Right lobe of liver (tissue), 6 donors: ENCODE results near the gene AMACR. TPM values are rescaled to one million over a fixed set of nuclear protein-coding genes. Genes with fewer than 3 reads are reported as not detected.
"Not testable (repeated sequence)": the region's sequence is repeated elsewhere in the genome, so short reads cannot be mapped to it uniquely, and the experiment has no call there.

Experiments used
- ATAC-seq, 4 donors: fragments of 200-7000 bp; cut with Tn5 transposase; one replicate each; pipeline ENCODE4 v1.9.1; 2020; ENCODE audit warnings: mild to moderate bottlenecking in 4 of 4, moderate library complexity in 4 of 4
- DNase-seq, 3 donors: peaks; one replicate each; pipeline ENCODE4 v3.0.0-alpha.2; 2020
- H3K27ac ChIP-seq, 3 donors: fragments of 200-600 bp; one replicate each; pipeline ENCODE4 v1.8.0; 2022
- H3K27me3 ChIP-seq, 2 donors: fragments of 200-600 bp; one replicate each; pipeline ENCODE4 v1.8.0; 2022
- H3K36me3 ChIP-seq, 4 donors: fragments of 200-600 bp; sonication (generic) in 1 of 4; one replicate each; pipeline versions ENCODE4 v1.5.1 to v1.8.0; 2017 to 2022; ENCODE audit warnings: control low read depth in 1 of 4
- H3K4me1 ChIP-seq, 4 donors: fragments of 200-600 bp; sonication (generic) in 1 of 4; one replicate each; pipeline versions ENCODE4 v1.5.1 to v1.8.0; 2017 to 2022; ENCODE audit warnings: control low read depth in 1 of 4
- H3K4me3 ChIP-seq, 3 donors: fragments of 200-600 bp; one replicate each; pipeline ENCODE4 v1.8.0; 2022
- H3K9me3 ChIP-seq, 4 donors: fragments of 200-600 bp; sonication (generic) in 1 of 4; one replicate each; pipeline versions ENCODE4 v1.5.1 to v1.8.0; 2017 to 2022; ENCODE audit warnings: control low read depth in 1 of 4
- POLR2A ChIP-seq: fragments of 450-650 bp; IDR thresholded peaks from one replicate; pipeline ENCODE4 v1.6.1; 2017; ENCODE audit warnings: antibody characterized with exemption, mild to moderate bottlenecking
- WGBS: methylation state at CpG from one replicate; pipeline ENCODE4 v1.1.6; 2018; ENCODE audit warnings: low coverage, low lambda C conversion rate; ENCODE audit not compliant: insufficient coverage; ENCODE audit errors: missing lambda C conversion rate; 5-methylcytosine and 5-hydroxymethylcytosine counted together
- intact Hi-C, 2 donors: fragments of 100-400 bp; cut with DNase I; formaldehyde crosslinking; loops; one replicate each; pipeline versions ENCODE4 v1.11.2 to v1.14.1; 2022
- total RNA-seq, 6 experiments: library from RNA; depleted of rRNA in 2 of 6; stranded (reverse); fragments of >200 nt in 2 of 6; fragmentation: NEBNext Ultra II Directional in 3 of 6; extraction: Animal tissue kit (Norgen Biotek cat#: 25700) in 3 of 6; gene quantifications; one replicate each; pipeline versions ENCODE4 v1.1.0 to v1.2.4, GENCODE V29; 2016 to 2023
- TF ChIP-seq, protein P1 (sequence below), 4 donors: fragments of 200-600 bp in 3 of 4; fragments of 450-650 bp in 1 of 4; IDR thresholded peaks; one replicate each; pipeline versions ENCODE4 v1.5.1 to v1.8.0; 2016 to 2022; ENCODE audit warnings: antibody characterized with exemption in 4 of 4, mild to moderate bottlenecking in 2 of 4
- donor health status: DM: no; HTN: yes; CAD: no.
- donor health status: DM: no; HTN: no; CAD: no.
- donor health status: DM: no; HTN: no; CAD: no.
- donor health status: DM: no; HTN: yes; CAD: no.
- donor health status: DM: no; HTN: yes; CAD: no.

AMACR gene
- total RNA-seq, 6 experiments from 2014 or later: 28.7 to 62.4 (median 41.9) TPM

- H3K9me3 ChIP-seq: no peaks in the 10 kb centered on the region
- H3K27me3 ChIP-seq: no peaks in the 10 kb centered on the region
- H3K4me3 ChIP-seq: no peak overlapping the region
- H3K27ac ChIP-seq: no peak overlapping the region
- H3K36me3 ChIP-seq: no peaks in the 10 kb centered on the region
- 76% methylated on average over 4 of the region's 4 CpGs for whole genome bisulfite sequencing
- ATAC-seq: no peak
- TF ChIP-seq POLR2A: no peak
- TF ChIP-seq, protein P1, sequence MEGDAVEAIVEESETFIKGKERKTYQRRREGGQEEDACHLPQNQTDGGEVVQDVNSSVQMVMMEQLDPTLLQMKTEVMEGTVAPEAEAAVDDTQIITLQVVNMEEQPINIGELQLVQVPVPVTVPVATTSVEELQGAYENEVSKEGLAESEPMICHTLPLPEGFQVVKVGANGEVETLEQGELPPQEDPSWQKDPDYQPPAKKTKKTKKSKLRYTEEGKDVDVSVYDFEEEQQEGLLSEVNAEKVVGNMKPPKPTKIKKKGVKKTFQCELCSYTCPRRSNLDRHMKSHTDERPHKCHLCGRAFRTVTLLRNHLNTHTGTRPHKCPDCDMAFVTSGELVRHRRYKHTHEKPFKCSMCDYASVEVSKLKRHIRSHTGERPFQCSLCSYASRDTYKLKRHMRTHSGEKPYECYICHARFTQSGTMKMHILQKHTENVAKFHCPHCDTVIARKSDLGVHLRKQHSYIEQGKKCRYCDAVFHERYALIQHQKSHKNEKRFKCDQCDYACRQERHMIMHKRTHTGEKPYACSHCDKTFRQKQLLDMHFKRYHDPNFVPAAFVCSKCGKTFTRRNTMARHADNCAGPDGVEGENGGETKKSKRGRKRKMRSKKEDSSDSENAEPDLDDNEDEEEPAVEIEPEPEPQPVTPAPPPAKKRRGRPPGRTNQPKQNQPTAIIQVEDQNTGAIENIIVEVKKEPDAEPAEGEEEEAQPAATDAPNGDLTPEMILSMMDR (IDR thresholded peaks at IDR 0.05): no peak
- intact Hi-C loops: no loop called here
- peaks cover 0 to 53% (median 13%) of the 10 kb centered on the region in 4 donors for H3K4me1 ChIP-seq
- DNase-seq: no peak
These were observed 3.7 kb upstream of the AMACR start for GRCh38 chr5:34011536-34011935.

DNA sequence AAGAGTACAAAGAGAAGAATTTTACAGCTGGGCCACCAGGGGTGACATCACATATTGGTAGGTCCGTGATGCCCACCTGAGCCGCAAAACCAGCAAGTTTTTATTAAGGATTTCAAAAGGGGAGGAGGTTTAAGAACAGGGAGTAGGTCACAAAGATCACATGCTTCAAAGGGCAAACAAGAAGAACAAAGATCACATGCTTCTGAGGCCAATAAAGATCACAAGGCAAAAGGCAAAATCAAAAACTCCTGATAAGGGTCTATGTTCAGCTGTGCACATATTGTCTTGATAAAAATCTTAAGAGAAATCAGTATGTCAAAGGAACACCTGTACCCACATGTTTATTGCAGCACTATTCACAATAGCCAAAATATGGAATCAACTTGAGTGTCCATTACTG is 2.3 kb upstream of the AMACR start:
- intact Hi-C loops, ATAC-seq, H3K4me3 ChIP-seq, H3K27me3 ChIP-seq, DNase-seq, H3K9me3 ChIP-seq, H3K36me3 ChIP-seq: not testable (repeated sequence)
- Histone ChIP-seq H3K27ac (peak overlapping the region in 2 of 3 donors; percentile 90 to 98), H3K4me1 (peaks cover 0 to 57% (median 16%) of the 10 kb centered on the region in 4 donors)
- WGBS: 22% methylated on average over 2 of the region's 2 CpGs

DNA sequence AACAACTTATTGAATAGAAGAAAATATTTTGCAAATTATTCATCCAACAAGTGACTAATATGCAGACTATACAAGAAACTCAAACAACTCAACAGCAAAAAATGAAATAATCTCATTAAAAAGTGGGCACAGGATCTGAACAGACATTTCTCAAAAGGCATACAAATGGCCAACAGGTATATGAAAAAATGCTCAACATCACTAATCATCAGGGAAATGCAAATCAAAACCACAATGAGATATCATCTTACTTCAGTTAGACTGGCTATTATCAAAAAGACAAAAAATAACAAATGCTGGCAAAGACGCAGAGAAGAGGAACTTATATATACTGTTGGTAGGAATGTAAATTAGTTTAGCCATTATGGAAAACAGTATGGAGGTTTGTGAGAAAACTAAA is 1.8 kb upstream of the AMACR start:
- intact Hi-C loops: no loop called here
- no peak for ATAC-seq
- no peak for DNase-seq
- H3K4me1 ChIP-seq: peaks cover 0 to 62% (median 19%) of the 10 kb centered on the region in 4 donors
- WGBS: 63% methylated on average over 1 of the region's 1 CpG
- peak overlapping the region in 2 of 3 donors; percentile 90 to 98 for H3K27ac ChIP-seq
- H3K27me3 ChIP-seq: no peaks in the 10 kb centered on the region
- H3K9me3 ChIP-seq: no peaks in the 10 kb centered on the region
- H3K36me3 ChIP-seq: peaks cover 0 to 1% (median 0%) of the 10 kb centered on the region in 4 donors
- no peak overlapping the region for H3K4me3 ChIP-seq
- TF ChIP-seq POLR2A: no peak
- TF ChIP-seq, protein P1 (IDR thresholded peaks at IDR 0.05): no peak

DNA sequence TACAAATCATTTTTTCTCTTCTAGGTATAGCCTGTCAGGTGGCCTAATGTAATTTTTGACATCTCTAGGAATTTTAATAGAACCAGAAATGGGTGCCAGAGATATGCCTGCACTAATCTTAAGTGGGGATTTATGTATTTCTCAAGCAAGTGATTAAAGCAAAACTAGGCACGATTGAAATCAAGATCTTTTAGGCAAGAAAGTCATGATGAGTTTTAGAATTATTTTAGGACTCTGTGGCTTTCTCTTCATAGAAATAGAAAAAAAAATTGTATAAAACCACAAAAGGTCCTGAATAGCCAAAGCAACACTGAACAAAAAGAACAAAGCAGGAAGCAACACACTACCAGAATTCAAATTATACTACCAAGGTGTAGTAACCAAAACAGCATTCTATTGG is 952 bp upstream of the AMACR start:
- no peaks in the 10 kb centered on the region for H3K9me3 ChIP-seq
- H3K4me1 ChIP-seq: peaks cover 0 to 63% (median 21%) of the 10 kb centered on the region in 4 donors
- peak overlapping the region; percentile 82 to 98 (median 90) for H3K27ac ChIP-seq
- H3K27me3 ChIP-seq: no peaks in the 10 kb centered on the region
- no peak for TF ChIP-seq POLR2A
- TF ChIP-seq, protein P1 (IDR thresholded peaks at IDR 0.05): no peak
- intact Hi-C loops: no loop called here
- WGBS: 0% methylated on average over 1 of the region's 1 CpG
- peak overlapping the region; percentile 64 to 82 (median 81) for H3K4me3 ChIP-seq
- no peak for ATAC-seq
- no peak for DNase-seq
- H3K36me3 ChIP-seq: peaks cover 0 to 10% (median 5%) of the 10 kb centered on the region in 4 donors

- 2% methylated on average over 11 of the region's 11 CpGs for WGBS
- H3K36me3 ChIP-seq: peaks cover 0 to 21% (median 10%) of the 10 kb centered on the region in 4 donors
- H3K4me3 ChIP-seq: peak overlapping the region; percentile 64 to 82 (median 81)
- intact Hi-C loops: no loop called here
- peaks cover 0 to 51% (median 18%) of the 10 kb centered on the region in 4 donors for H3K4me1 ChIP-seq
- peak in 3 of 4 donors; percentile 3 to 14 (median 4) for ATAC-seq
- no peaks in the 10 kb centered on the region for H3K27me3 ChIP-seq
- TF ChIP-seq, protein P1 (IDR thresholded peaks at IDR 0.05): no peak
- TF ChIP-seq POLR2A: no peak
- no peak for DNase-seq
- H3K9me3 ChIP-seq: no peaks in the 10 kb centered on the region
- H3K27ac ChIP-seq: peak overlapping the region; percentile 82 to 98 (median 90)
These were observed 639 bp downstream of the AMACR start for GRCh38 chr5:34007201-34007620.
